DMS 273 (cell line): ENCODE results near the gene CRYAA.
A peak's percentile ranks its signal among the peaks of the same experiment; 100 is the strongest.
"Not testable (repeated sequence)": the region's sequence is repeated elsewhere in the genome, so short reads cannot be mapped to it uniquely, and the experiment has no call there.

Source experiments
- DNase-seq: peaks from one replicate; lab custom pipeline; 2025; ENCODE audit not compliant: unreplicated experiment; lab: John Stamatoyannopoulos, UW

CRYAA gene

GRCh38 chr21:43177043-43177906, 8.5 kb downstream of the CRYAA start:
- not testable (repeated sequence) for DNase-seq

GRCh38 chr21:43178175-43178826, 9.5 kb downstream of the CRYAA start:
- not testable (repeated sequence) for DNase-seq

- DNase-seq = not testable (repeated sequence)
These were observed 12.2 kb downstream of the CRYAA start for GRCh38 chr21:43181033-43181432.

- DNase-seq = not testable (repeated sequence)
These were observed 18.5 kb downstream of the CRYAA start for GRCh38 chr21:43187268-43187667.

GRCh38 chr21:43187715-43188114, 18.9 kb downstream of the CRYAA start:
- no peak for DNase-seq

- DNase-seq = no peak
These were observed 19.4 kb downstream of the CRYAA start for GRCh38 chr21:43188181-43188580.

GRCh38 chr21:43188592-43189210, 19.9 kb downstream of the CRYAA start:
- DNase-seq = peak; percentile 56

- no peak for DNase-seq
These were observed 21.1 kb downstream of the CRYAA start for GRCh38 chr21:43189936-43190335.

- DNase-seq = no peak
These were observed 21.7 kb downstream of the CRYAA start for GRCh38 chr21:43190544-43190943.

GRCh38 chr21:43190951-43191350, 22.1 kb downstream of the CRYAA start:
- no peak for DNase-seq

GRCh38 chr21:43191521-43191920, 22.7 kb downstream of the CRYAA start:
- DNase-seq = no peak

- no peak for DNase-seq
These were observed 23.2 kb downstream of the CRYAA start for GRCh38 chr21:43191971-43192370.

- no peak for DNase-seq
These were observed 23.8 kb downstream of the CRYAA start for GRCh38 chr21:43192501-43193081.

GRCh38 chr21:43193088-43193650, 24.4 kb downstream of the CRYAA start:
- DNase-seq = no peak

- no peak for DNase-seq
These were observed 25.0 kb downstream of the CRYAA start for GRCh38 chr21:43193651-43194302.

GRCh38 chr21:43194303-43195120, 25.7 kb downstream of the CRYAA start:
- no peak for DNase-seq

- DNase-seq = no peak
These were observed 26.6 kb downstream of the CRYAA start for GRCh38 chr21:43195121-43196021.

GRCh38 chr21:43196826-43197225, 28.0 kb downstream of the CRYAA start:
- DNase-seq = no peak

GRCh38 chr21:43198376-43198775, 29.6 kb downstream of the CRYAA start:
- no peak for DNase-seq
